Tibial nerve (tissue), 4 donors: ENCODE measurements around the gene PPP4C. TPM values are rescaled to one million over a fixed set of nuclear protein-coding genes. Genes with fewer than 3 reads are reported as not detected.

Source experiments
- DNase-seq, 2 donors: peaks; one replicate each; pipeline ENCODE4 v3.0.0-alpha.2; 2019; ENCODE audit warnings: low spot score in 2 of 2
- H3K27ac ChIP-seq, 4 donors: fragments of 200-600 bp; sonication (generic) in 3 of 4; one replicate each; pipeline ENCODE4 v1.5.1; 2017 to 2019; ENCODE audit warnings: mild to moderate bottlenecking in 1 of 4
- H3K27me3 ChIP-seq, 2 donors: fragments of 200-600 bp; sonication (generic) in 1 of 2; one replicate each; pipeline versions ENCODE4 v1.5.1 to v1.6.0; 2017 to 2019
- H3K36me3 ChIP-seq, 3 donors: fragments of 200-600 bp; sonication (generic); one replicate each; pipeline ENCODE4 v1.5.1; 2018 to 2019
- H3K4me1 ChIP-seq, 4 donors: fragments of 200-600 bp; sonication (generic) in 3 of 4; one replicate each; pipeline ENCODE4 v1.5.1; 2017 to 2019
- H3K4me3 ChIP-seq, 4 donors: fragments of 200-600 bp; sonication (generic) in 3 of 4; one replicate each; pipeline ENCODE4 v1.5.1; 2017 to 2019; ENCODE audit warnings: mild to moderate bottlenecking in 1 of 4, moderate library complexity in 1 of 4
- H3K9me3 ChIP-seq, 4 donors: fragments of 200-600 bp; sonication (generic) in 3 of 4; one replicate each; pipeline ENCODE4 v1.5.1; 2017 to 2019
- EP300 ChIP-seq, 2 donors: sonication (generic); formaldehyde crosslinking; IDR thresholded peaks; one replicate each; pipeline ENCODE4 v1.6.1; 2017; ENCODE audit warnings: antibody characterized with exemption in 2 of 2, mild to moderate bottlenecking in 1 of 2
- POLR2A ChIP-seq, 2 donors: fragments of 450-650 bp; IDR thresholded peaks; one replicate each; pipeline ENCODE4 v1.6.1; 2017; ENCODE audit warnings: antibody characterized with exemption in 2 of 2, mild to moderate bottlenecking in 2 of 2, moderate library complexity in 2 of 2
- WGBS, 2 donors: methylation state at CpG; one replicate each; pipeline ENCODE4 v1.1.5; 2018; 5-methylcytosine and 5-hydroxymethylcytosine counted together
- total RNA-seq, 4 donors: library from RNA; depleted of rRNA; stranded (reverse); fragments of >200 nt; gene quantifications; one replicate each; pipeline ENCODE4 v1.1.0, GENCODE V29; 2016
- TF ChIP-seq, protein P1 (sequence below), 5 experiments: fragments of 200-600 bp in 3 of 5; fragments of 450-650 bp in 2 of 5; sonication (generic) in 3 of 5; IDR thresholded peaks; one replicate each; pipeline ENCODE4 v1.5.1; 2016 to 2019; ENCODE audit warnings: antibody characterized with exemption in 5 of 5, mild to moderate bottlenecking in 3 of 5, moderate library complexity in 2 of 5

Gene PPP4C
- total RNA-seq, 4 donors from 2014 or later = 21.1 to 54.3 (median 34.3) TPM

DNA sequence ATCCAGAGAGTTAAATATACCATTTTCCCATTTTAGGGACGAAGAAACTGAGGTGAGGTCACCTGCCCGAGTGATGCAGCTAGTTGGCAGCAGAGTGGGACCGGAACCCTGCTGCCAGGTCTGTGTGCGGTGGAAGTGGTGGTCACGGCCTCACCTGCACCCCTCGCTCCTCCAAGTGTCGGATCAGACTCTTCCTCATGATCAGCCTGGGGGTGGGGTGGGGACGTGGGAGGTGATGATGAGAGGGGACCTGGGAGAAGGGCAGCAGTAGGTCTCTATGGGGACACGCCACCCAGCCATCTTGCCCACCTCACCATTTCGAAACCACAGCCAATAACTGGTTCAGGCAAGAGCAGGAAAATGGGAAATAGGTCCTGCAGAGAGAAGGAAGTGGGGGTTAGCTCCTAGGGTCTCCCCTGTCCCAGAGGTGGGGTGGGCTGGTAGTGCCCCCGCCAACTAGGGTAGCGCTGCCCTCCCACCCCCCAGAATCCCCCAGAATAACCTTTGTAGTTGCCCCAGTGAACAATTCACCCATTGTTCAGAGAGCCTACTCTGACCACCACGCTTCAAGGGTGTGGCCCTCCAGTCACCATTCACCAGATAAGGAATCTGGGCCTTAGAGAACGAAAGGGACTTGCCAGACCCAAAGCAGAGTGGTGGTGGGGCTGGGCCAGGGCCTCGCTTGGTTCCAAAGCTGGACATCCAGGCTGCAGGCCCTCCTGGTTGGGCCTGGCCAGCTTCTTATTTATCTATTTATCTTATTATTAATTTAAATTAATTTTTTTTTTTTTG is 32.5 kb downstream of the PPP4C start:
- TF ChIP-seq EP300 (IDR thresholded peaks at IDR 0.05) (no peak), POLR2A (IDR thresholded peaks at IDR 0.05) (no peak)
- TF ChIP-seq, protein P1, sequence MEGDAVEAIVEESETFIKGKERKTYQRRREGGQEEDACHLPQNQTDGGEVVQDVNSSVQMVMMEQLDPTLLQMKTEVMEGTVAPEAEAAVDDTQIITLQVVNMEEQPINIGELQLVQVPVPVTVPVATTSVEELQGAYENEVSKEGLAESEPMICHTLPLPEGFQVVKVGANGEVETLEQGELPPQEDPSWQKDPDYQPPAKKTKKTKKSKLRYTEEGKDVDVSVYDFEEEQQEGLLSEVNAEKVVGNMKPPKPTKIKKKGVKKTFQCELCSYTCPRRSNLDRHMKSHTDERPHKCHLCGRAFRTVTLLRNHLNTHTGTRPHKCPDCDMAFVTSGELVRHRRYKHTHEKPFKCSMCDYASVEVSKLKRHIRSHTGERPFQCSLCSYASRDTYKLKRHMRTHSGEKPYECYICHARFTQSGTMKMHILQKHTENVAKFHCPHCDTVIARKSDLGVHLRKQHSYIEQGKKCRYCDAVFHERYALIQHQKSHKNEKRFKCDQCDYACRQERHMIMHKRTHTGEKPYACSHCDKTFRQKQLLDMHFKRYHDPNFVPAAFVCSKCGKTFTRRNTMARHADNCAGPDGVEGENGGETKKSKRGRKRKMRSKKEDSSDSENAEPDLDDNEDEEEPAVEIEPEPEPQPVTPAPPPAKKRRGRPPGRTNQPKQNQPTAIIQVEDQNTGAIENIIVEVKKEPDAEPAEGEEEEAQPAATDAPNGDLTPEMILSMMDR (IDR thresholded peaks at IDR 0.05) = no peak
- WGBS, 2 donors = 78 to 84% methylated on average over 15 of the region's 15 CpGs
- Histone ChIP-seq H3K4me1 (peaks cover 0 to 4% (median under 1%) of the 10 kb centered on the region in 4 donors), H3K9me3 (no peaks in the 10 kb centered on the region), H3K4me3 (no peak overlapping the region), H3K27ac (no peak overlapping the region), H3K36me3 (peaks cover 0 to 96% (median 10%) of the 10 kb centered on the region in 3 donors), H3K27me3 (no peaks in the 10 kb centered on the region)
- DNase-seq = no peak

DNA sequence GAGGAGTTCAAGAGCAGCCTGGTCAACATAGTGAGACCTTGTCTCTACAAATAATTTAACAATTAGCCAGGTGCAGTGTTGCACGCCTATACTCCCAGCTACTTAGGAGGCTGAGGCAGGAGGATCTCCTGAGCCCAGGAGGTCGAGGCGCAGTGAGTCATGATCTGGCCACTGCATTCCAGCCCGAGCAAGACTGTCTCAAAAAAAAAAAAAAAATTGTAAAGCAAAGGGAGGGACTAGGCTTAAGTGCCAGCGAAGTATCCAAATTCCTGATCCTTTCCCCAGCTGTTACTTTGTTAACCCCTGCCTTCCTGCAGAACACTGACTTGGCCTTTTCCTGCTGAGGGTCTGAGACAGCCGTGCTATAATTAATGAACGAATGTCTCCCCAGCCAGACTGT is 34.9 kb downstream of the PPP4C start:
- Histone ChIP-seq H3K4me1 (peaks cover 0 to 16% (median 4%) of the 10 kb centered on the region in 4 donors), H3K4me3 (no peak overlapping the region), H3K27ac (no peak overlapping the region), H3K9me3 (no peaks in the 10 kb centered on the region), H3K36me3 (peaks cover 0 to 99% (median 10%) of the 10 kb centered on the region in 3 donors), H3K27me3 (no peaks in the 10 kb centered on the region)
- no peak for TF ChIP-seq EP300 (IDR thresholded peaks at IDR 0.05)
- no peak for TF ChIP-seq POLR2A (IDR thresholded peaks at IDR 0.05)
- TF ChIP-seq, protein P1 (IDR thresholded peaks at IDR 0.05) = no peak
- DNase-seq = no peak
- 53 to 55% methylated on average over 7 of the region's 7 CpGs for WGBS, 2 donors

DNA sequence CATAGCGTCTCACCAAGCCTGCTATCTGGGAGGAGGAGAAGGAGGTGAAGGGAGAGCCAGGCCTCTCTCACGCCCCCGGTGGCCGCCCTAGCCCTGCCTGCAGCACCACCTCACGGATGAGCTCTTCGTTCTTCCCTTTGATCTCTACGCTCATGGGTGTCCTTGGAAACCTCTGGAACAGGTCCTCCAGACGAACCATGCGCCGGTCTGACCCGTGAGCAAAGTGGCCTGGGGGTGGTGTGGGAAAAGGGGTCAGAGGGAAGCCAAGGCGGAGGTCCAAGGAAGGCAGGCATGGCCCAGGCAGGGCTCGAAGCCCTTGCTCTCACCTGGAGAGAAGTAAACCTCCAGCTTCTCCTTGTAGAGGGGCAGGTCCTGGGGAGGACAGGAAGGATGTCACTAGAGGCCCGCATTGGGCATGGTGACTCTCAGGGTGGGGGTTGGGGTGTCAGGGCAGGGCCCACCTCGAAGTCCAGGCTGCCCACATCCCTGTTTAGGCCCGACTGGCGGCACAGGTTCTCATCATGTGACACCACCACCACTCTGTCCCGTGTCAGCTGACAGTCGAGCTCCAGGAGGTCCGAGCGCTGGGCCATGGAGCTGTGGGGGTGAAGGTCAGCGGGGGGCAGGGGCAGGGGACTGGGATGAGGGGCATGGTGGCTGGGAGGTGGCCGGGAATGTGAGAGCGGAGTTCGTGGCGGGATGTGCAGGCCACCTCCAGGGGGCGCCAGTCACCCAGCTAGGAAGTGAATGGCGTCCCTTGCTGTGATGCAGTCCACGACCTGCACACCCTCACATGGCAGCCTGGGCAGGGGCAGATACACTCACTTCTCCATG is 36.6 kb downstream of the PPP4C start:
- peak overlapping the region in 1 of 4 donors; percentile 48 for H3K27ac ChIP-seq
- WGBS, 2 donors = 77 to 80% methylated on average over 22 to 29 of the region's 29 CpGs
- no peak for TF ChIP-seq EP300 (IDR thresholded peaks at IDR 0.05)
- TF ChIP-seq, protein P1 (IDR thresholded peaks at IDR 0.05) = peak; percentile 33 to 67 (median 60)

DNA sequence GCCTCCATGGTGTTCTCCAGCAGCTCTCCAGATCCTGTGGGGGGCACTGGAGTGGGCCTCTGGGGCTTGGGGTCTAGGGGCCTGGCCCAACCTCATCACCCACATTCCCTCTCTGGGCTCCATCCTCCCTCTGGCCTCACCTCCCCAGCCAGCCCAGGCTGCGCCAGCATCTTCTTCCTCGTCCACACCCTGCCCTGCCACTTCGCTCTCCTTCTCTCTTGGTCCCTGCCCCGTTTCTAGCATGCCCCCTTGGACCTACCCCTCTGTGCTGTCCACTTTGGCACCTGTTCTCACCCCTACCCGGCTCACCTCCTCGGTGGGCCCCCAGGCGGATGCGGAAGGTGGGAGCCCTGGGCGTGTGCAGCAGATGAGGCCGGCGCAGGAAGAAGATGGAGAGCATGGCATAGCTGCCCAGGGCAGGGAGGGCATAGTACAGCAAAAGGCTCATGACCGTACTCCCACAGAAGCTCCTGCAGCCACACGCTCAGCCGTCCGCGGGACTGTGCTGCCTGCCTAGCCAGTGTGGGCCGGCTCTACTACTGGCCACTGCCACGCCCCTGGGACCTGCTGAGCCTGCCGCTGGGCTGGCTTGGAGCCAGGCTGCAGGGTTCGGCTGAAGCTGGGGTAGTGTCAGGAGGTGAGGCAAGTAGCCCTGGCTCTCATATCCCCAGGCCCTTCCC is 37.4 kb downstream of the PPP4C start, which contains the start of gene GDPD3:
GDPD3 (minus strand) TSS at position 507 of the 680 bp plus-strand sequence; CDS start at position 448, 59 bp downstream.
- WGBS, 2 donors = 71 to 72% methylated on average over 20 of the region's 20 CpGs
- Histone ChIP-seq H3K27me3 (no peaks in the 10 kb centered on the region), H3K9me3 (no peaks in the 10 kb centered on the region), H3K4me1 (peaks cover 0 to 16% (median 4%) of the 10 kb centered on the region in 4 donors), H3K36me3 (peaks cover 0 to 99% (median 30%) of the 10 kb centered on the region in 3 donors), H3K4me3 (no peak within 1 kb of the TSS), H3K27ac (peak within 1 kb of the TSS in 2 of 4 donors; percentile 29 to 48)
- DNase-seq = no peak
- TF ChIP-seq, protein P1 (IDR thresholded peaks at IDR 0.05) = peak in 1 of 5 experiments; percentile 4
- no peak for TF ChIP-seq EP300 (IDR thresholded peaks at IDR 0.05)

More for the DNA sequence above, 36.6 kb downstream of the PPP4C start:
- H3K27me3 ChIP-seq = no peaks in the 10 kb centered on the region
- DNase-seq = no peak
- no peak overlapping the region for H3K4me3 ChIP-seq
- H3K4me1 ChIP-seq = peaks cover 0 to 16% (median 4%) of the 10 kb centered on the region in 4 donors
- H3K9me3 ChIP-seq = no peaks in the 10 kb centered on the region
- H3K36me3 ChIP-seq = peaks cover 0 to 99% (median 22%) of the 10 kb centered on the region in 3 donors
